GM23248 (cell line): ENCODE results near the gene DUSP5. TPM values are rescaled to one million over a fixed set of nuclear protein-coding genes. Genes with fewer than 3 reads are reported as not detected.

Experiments
- DNase-seq: peaks from one replicate; pipeline ENCODE4 v3.0.0-alpha.2; 2015
- H2AFZ ChIP-seq: fragments of 200-600 bp; sonication (generic); 2 replicates; pipeline ENCODE4 v1.6.1; 2016; ENCODE audit warnings: antibody characterized with exemption
- H3F3A ChIP-seq: fragments of 200-600 bp; sonication (generic); 2 replicates; pipeline ENCODE4 v1.6.1; 2016; ENCODE audit warnings: mild to moderate bottlenecking, antibody characterized with exemption, mixed run types; ENCODE audit not compliant: insufficient read depth
- H3K27ac ChIP-seq: fragments of 200-600 bp; sonication (generic); 2 replicates; pipeline ENCODE4 v1.5.1; 2016; ENCODE audit warnings: mild to moderate bottlenecking
- H3K27me3 ChIP-seq: fragments of 200-600 bp; sonication (generic); replicated peaks from 2 replicates; pipeline ENCODE4 v1.6.1; 2016; ENCODE audit warnings: mild to moderate bottlenecking; ENCODE audit not compliant: insufficient read depth
- H3K36me3 ChIP-seq: fragments of 200-600 bp; sonication (generic); 2 replicates; pipeline ENCODE4 v1.6.1; 2016; ENCODE audit warnings: low read depth, mild to moderate bottlenecking
- H3K4me1 ChIP-seq: fragments of 200-600 bp; sonication (generic); 2 replicates; pipeline ENCODE4 v1.6.1; 2016; ENCODE audit warnings: mild to moderate bottlenecking; ENCODE audit not compliant: insufficient read depth
- H3K4me2 ChIP-seq: fragments of 200-600 bp; sonication (generic); one replicate; pipeline ENCODE4 v1.6.1; 2016; ENCODE audit warnings: mild to moderate bottlenecking; ENCODE audit not compliant: unreplicated experiment
- H3K4me3 ChIP-seq: fragments of 200-600 bp; sonication (generic); 2 replicates; pipeline ENCODE4 v1.5.1; 2016; ENCODE audit warnings: mild to moderate bottlenecking
- H3K79me2 ChIP-seq: fragments of 200-600 bp; sonication (generic); 2 replicates; pipeline ENCODE4 v1.6.1; 2016; ENCODE audit warnings: mild to moderate bottlenecking; ENCODE audit not compliant: insufficient read depth
- H3K9ac ChIP-seq: fragments of 200-600 bp; sonication (generic); 2 replicates; pipeline ENCODE4 v1.6.1; 2016; ENCODE audit warnings: mild to moderate bottlenecking
- H3K9me2 ChIP-seq: fragments of 200-600 bp; sonication (generic); 2 replicates; pipeline ENCODE4 v1.6.1; 2016; ENCODE audit warnings: mixed run types, mild to moderate bottlenecking, moderate library complexity; ENCODE audit not compliant: insufficient read depth
- H3K9me3 ChIP-seq: fragments of 200-600 bp; sonication (generic); one replicate; pipeline ENCODE4 v1.6.1; 2017; ENCODE audit warnings: low read depth
- H4K20me1 ChIP-seq: fragments of 200-600 bp; sonication (generic); 2 replicates; pipeline ENCODE4 v1.6.0; 2016; ENCODE audit not compliant: insufficient read depth
- EZH2 ChIP-seq: fragments of 200-600 bp; sonication (generic); IDR thresholded peaks from 2 replicates; pipeline ENCODE4 v1.6.1; 2018; ENCODE audit warnings: antibody characterized with exemption, mild to moderate bottlenecking; ENCODE audit not compliant: insufficient read depth, poor library complexity, severe bottlenecking
- EZH2phosphoT487 ChIP-seq: fragments of 200-600 bp; sonication (generic); IDR thresholded peaks from 2 replicates; pipeline ENCODE4 v1.6.1; 2018; ENCODE audit warnings: antibody characterized with exemption, moderate library complexity, mild to moderate bottlenecking, low read depth; ENCODE audit not compliant: insufficient read depth
- WGBS, 2 experiments: methylation state at CpG; one replicate each; pipeline ENCODE4 v1.1.6; 2015 to 2017; ENCODE audit warnings: low lambda C conversion rate in 2 of 2, low coverage in 1 of 2; ENCODE audit errors: missing lambda C conversion rate in 2 of 2; 5-methylcytosine and 5-hydroxymethylcytosine counted together
- in situ Hi-C: fragments of 300-500 bp; cut with MboI; formaldehyde crosslinking; loops from 2 replicates; pipeline ENCODE4 v1.15.0; 2020
- polyA plus RNA-seq: library from polyadenylated mRNA; unstranded; fragments of >200 nt; fragmentation: Nextera tagmentation; extraction: Ambion mirVana; gene quantifications from 2 replicates; pipeline ENCODE4 v1.2.1, GENCODE V29; 2016
- total RNA-seq: library from RNA; depleted of rRNA; stranded (reverse); fragments of >200 nt; shearing (Covaris generic); gene quantifications from 2 replicates; pipeline ENCODE4 v1.2.3, GENCODE V29; 2014

The DUSP5 gene
- total and polyA plus RNA-seq, 2 experiments from 2014 or later, result 5.8 to 17.8 TPM

DNA sequence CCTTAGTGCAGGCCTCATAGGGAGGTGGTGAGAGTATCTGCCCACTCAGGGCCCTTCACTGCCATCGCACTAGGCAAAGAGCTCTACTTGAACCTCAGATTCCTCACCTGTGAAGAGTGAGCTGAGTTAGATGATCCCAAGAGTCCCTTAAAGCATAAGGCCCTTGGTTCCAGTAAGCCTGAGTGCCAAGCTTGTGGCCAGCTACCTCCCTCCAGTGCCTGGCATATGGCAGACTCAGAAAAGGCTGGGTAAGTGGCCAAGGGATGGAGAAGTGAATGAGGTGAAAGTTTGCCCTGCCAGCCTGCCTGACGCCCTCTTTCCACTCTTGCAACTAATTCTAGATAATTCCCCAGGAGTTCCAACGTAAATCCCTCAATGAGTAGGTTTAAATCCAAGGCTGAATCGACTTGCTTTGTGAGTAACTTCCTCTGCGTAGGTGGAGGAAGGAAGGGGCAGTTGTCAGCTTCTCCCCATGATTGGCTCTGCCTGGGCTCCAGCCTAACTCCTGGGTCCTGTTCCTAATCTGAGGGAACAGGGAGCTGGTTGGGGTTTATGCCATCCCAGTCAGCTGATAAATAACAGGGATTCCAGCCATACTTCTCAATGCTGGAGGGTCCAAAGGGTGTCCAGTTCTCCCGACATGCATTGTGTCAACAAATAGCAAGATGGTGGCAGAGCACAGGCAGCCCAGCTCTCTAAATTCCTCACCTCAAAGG, 14.2 kb downstream of the DUSP5 start:
- peaks cover 23% of the 10 kb centered on the region for H3K4me1 ChIP-seq
- H3K27ac ChIP-seq, result peak overlapping the region; percentile 59
- no peaks in the 10 kb centered on the region for H4K20me1 ChIP-seq
- H3K9me2 ChIP-seq, result no peaks in the 10 kb centered on the region
- no peak overlapping the region for H2AFZ ChIP-seq
- peaks cover 52% of the 10 kb centered on the region for H3K79me2 ChIP-seq
- peaks cover 80% of the 10 kb centered on the region for H3F3A ChIP-seq
- no peaks in the 10 kb centered on the region for H3K9me3 ChIP-seq
- TF ChIP-seq EZH2 (no peak), EZH2phosphoT487 (no peak)
- peak; percentile 71 for DNase-seq
- H3K27me3 ChIP-seq, result no peaks in the 10 kb centered on the region
- in situ Hi-C loops, result no loop called here
- H3K36me3 ChIP-seq, result peaks cover 40% of the 10 kb centered on the region
- peak overlapping the region; percentile 48 for H3K4me2 ChIP-seq
- H3K4me3 ChIP-seq, result no peak overlapping the region
- no peak overlapping the region for H3K9ac ChIP-seq
- 35 to 44% methylated on average over 6 of the region's 6 CpGs for WGBS, 2 experiments

DNA sequence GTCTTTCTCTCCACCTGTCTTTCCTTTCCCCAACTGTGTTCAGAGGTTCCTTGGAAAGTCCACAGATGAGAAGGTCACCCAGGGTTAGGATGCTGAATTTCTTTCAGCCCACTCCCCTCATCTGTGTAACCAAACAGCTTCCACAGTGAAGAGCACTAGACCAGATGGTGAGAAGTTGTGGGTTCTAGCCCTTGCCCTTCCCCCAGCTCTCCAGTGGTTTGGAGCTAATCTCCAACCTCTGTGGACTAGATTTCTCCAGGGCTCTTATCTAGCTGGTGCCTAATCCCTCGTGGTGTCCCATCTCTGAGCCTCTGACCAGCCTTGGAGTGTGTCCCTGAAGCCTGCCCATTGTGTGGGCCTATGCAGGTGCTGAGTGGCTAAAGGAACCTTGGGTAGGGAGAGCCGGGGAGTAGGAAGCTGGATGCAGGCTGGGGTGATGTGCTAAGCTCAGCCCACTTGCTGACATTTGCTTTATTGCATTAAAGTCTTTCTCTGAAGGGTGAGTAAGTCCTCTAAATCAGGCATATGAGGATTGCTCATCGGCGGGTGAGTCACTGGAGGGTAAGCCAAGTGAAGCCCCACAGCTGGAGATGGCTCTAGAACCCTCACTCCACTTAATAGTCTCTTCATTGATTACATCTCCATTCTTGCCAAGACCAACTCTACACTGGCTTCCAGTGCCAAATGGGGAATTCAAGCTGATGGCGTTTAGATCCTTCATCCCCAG, 14.9 kb downstream of the DUSP5 start:
- no peak for TF ChIP-seq EZH2
- no peak for TF ChIP-seq EZH2phosphoT487
- Histone ChIP-seq H3K9ac (no peak overlapping the region), H3K27ac (peak overlapping the region; percentile 59), H3K79me2 (peaks cover 44% of the 10 kb centered on the region), H3K4me3 (no peak overlapping the region), H3K4me1 (peaks cover 23% of the 10 kb centered on the region), H3K4me2 (peak overlapping the region; percentile 48), H3K9me3 (no peaks in the 10 kb centered on the region), H3K27me3 (no peaks in the 10 kb centered on the region), H2AFZ (no peak overlapping the region), H3K9me2 (no peaks in the 10 kb centered on the region), H3K36me3 (peaks cover 33% of the 10 kb centered on the region), H3F3A (peaks cover 73% of the 10 kb centered on the region), H4K20me1 (no peaks in the 10 kb centered on the region)
- 18 to 22% methylated on average over 5 of the region's 5 CpGs for WGBS, 2 experiments
- DNase-seq, result peak; percentile 91
- in situ Hi-C loops, result no loop called here

DNA sequence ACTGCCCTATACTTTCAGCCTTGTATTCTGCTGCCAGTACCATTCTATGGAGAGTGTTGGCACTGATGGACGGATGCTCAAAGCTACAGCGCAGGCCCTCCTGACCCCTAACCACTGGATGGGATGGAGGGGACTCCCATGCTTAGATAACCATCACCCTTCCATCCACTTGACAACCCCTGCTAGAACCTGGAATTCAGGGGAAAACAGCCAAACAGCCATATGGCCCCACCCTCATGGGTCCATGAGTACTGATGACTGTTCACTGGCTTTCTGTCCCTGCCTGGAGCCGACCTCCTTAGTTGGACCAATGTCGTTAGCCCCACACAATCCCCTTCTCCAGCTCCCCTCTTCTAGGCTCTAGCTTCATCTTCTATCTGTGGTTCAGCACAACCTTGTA, 16.2 kb downstream of the DUSP5 start:
- H3K4me1 ChIP-seq, result peaks cover 23% of the 10 kb centered on the region
- H3K36me3 ChIP-seq, result peaks cover 19% of the 10 kb centered on the region
- H3K27ac ChIP-seq, result no peak overlapping the region
- no peak overlapping the region for H3K4me2 ChIP-seq
- in situ Hi-C loops, result no loop called here
- DNase-seq, result no peak
- H3K4me3 ChIP-seq, result no peak overlapping the region
- TF ChIP-seq EZH2phosphoT487 (no peak), EZH2 (no peak)
- no peak overlapping the region for H2AFZ ChIP-seq
- no peak overlapping the region for H3K9ac ChIP-seq
- no peaks in the 10 kb centered on the region for H4K20me1 ChIP-seq
- H3K9me2 ChIP-seq, result no peaks in the 10 kb centered on the region
- peaks cover 67% of the 10 kb centered on the region for H3F3A ChIP-seq
- H3K9me3 ChIP-seq, result no peaks in the 10 kb centered on the region
- peaks cover 31% of the 10 kb centered on the region for H3K79me2 ChIP-seq
- no peaks in the 10 kb centered on the region for H3K27me3 ChIP-seq
- 99% methylated on average over 4 of the region's 4 CpGs for WGBS, 2 experiments

DNA sequence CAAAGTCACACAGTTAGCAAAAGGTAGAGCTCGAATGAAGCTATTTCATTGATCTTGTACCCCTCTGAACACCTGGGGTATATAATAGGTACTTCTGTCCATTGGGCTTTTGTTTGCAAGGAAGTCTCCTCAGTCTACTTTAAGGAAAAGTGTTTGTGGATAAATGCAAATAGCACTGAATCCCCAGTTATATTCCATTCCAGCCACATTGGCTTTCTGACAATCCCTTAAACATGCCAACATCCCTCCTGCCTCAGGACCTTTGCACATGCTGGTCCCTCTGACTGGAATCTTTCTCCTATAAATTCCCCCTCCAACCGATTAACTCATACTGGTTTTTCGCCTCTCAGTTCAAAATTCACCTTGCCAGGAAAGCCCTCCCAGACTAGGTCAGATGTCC, 17.1 kb downstream of the DUSP5 start:
- Histone ChIP-seq H3K9ac (no peak overlapping the region), H3K27ac (no peak overlapping the region), H3K36me3 (peaks cover 12% of the 10 kb centered on the region), H3K4me2 (no peak overlapping the region), H3F3A (peaks cover 65% of the 10 kb centered on the region), H3K79me2 (peaks cover 22% of the 10 kb centered on the region), H3K9me2 (no peaks in the 10 kb centered on the region), H3K4me1 (peaks cover 23% of the 10 kb centered on the region), H2AFZ (no peak overlapping the region), H3K9me3 (no peaks in the 10 kb centered on the region), H3K27me3 (no peaks in the 10 kb centered on the region), H4K20me1 (no peaks in the 10 kb centered on the region), H3K4me3 (no peak overlapping the region)
- TF ChIP-seq EZH2, result no peak
- TF ChIP-seq EZH2phosphoT487, result no peak
- DNase-seq, result no peak
- 95 to 96% methylated on average over 3 of the region's 3 CpGs for WGBS, 2 experiments
- in situ Hi-C loops, result no loop called here
